Epidermal melanocyte (primary cell): ENCODE measurements around the gene PLEKHN1.

ENCODE experiments used
- DNase-seq: peaks from one replicate; pipeline ENCODE4 v3.0.0; 2011; ENCODE audit warnings: low spot score; ENCODE audit not compliant: insufficient read length

The PLEKHN1 gene

DNA sequence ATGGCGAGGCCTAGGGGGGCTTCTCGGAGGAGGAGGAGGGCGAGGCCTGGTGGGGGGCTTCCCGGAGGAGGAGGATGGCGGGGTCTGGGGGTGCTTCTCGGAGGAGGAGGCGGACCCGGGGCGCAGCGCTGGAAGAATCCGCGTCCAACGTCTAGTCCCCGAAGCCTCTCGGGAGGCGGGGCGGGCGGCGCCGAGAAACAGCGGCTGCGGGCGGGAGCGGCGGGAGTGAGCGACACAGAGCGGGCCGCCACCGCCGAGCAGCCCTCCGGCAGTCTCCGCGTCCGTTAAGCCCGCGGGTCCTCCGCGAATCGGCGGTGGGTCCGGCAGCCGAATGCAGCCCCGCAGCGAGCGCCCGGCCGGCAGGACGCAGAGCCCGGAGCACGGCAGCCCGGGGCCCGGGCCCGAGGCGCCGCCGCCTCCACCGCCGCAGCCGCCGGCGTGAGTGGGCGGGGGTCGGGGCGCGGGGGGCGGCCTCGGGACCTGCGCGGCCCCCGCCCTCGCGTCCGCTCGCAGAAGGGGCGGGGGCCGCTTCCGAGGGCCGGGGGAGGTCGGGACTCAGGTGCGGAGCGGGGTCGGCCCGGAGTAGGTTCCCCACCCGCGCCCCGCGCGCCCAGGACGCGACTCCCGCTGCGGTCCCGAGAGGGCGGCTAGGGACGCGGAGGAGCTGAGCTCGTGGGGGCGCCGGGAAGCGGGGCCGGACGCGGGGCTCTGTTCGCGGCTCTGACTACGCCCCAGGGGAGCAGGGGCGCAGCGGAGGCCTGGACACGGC lies 5.7 kb upstream of the PLEKHN1 start, which contains the start of gene KLHL17:
Gene KLHL17 (plus strand): TSS at position 222 of the 769 bp plus-strand sequence. CDS start 110 bp downstream, at position 332.
- DNase-seq, result peak; percentile 92

DNA sequence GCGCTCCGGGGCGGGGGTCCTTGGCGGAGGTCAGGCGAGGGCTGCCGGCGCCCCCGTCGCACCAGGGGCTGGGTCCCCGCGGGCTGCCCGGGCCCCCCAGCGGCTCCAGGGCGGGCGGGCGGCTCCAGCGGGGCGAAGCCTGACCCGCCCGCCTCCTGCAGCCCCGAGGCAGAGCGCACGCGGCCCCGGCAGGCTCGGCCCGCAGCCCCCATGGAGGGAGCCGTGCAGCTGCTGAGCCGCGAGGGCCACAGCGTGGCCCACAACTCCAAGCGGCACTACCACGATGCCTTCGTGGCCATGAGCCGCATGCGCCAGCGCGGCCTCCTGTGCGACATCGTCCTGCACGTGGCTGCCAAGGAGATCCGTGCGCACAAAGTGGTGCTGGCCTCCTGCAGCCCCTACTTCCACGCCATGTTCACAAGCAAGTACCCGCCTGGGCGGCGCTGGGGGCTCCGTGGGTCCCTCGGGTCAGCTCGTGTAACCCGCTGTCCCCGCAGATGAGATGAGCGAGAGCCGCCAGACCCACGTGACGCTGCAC lies 5.1 kb upstream of the PLEKHN1 start:
- DNase-seq, result no peak

DNA sequence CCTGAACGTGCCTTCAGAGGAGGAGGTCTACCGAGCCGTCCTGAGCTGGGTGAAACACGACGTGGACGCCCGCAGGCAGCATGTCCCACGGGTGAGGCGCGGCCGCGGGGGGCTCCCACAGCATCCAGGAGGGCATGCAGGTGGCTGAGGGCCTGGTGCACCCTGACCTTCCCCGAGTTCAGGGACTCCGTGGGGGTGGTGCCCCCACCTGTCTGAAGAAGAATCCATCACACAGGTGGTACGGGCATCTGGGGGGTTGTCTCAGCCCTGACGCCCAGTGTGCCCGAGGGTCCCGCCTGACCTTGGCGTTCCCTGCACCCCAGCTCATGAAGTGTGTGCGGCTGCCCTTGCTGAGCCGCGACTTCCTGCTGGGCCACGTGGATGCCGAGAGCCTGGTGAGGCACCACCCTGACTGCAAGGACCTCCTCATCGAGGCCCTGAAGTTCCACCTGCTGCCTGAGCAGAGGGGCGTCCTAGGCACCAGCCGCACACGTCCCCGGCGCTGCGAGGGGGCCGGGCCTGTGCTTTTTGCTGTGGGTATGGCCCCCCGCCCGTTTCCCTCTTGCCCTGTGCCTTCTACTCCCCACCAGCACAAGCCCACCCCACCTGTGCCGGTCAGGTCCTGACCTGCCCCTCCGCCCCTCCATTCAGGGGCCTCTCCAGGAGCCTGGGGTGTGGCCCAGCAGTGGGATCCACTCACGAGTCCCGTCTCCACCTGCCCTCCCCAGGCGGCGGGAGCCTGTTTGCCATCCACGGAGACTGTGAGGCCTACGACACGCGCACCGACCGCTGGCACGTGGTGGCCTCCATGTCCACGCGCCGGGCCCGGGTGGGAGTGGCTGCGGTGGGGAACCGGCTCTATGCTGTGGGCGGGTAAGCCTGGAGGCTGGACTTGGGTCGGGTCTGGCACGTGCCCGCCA lies 3.6 kb upstream of the PLEKHN1 start:
- DNase-seq, result no peak

DNA sequence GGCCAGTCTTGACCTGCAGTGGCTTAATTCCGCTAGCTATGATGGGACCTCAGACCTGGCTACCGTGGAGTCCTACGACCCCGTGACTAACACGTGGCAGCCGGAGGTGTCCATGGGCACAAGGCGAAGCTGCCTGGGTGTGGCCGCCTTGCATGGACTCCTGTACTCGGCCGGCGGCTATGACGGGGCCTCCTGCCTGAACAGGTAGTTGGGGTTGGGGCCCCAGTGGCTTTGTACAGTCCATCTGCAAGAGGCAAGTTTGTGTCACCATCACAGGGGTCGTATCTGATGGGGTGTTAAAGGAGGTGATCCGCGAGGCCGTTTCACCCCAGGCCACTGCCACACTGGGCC lies 3.0 kb upstream of the PLEKHN1 start:
- DNase-seq, result no peak

DNA sequence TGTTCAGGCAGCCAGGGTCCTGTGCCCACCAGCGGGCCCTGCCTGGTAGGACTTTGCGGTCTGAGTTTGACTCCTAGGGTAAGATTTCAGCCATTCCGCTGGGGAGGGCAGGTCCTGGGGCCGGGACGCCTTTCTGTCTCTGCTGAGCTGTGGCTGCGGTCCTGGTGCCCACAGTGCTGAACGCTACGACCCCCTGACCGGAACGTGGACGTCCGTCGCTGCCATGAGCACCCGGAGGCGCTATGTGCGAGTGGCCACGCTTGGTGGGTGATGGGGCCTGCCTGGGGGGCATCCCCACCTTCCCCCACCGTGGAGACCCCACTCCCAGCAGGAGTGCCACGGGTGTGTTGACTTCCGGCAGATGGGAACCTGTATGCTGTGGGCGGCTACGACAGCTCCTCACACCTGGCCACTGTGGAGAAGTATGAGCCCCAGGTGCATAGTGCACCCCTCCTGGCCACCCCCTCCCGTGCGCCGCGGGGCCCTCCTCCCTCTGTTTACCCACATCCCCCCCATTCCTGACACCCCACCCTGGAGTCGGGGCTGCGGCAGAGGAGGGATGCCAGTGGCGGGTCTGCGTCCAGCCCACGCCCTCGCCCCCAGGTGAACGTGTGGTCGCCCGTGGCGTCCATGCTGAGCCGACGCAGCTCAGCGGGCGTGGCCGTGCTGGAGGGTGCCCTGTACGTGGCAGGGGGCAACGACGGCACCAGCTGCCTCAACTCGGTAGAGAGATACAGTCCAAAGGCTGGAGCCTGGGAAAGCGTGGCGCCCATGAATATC lies 2.3 kb upstream of the PLEKHN1 start:
- no peak for DNase-seq

DNA sequence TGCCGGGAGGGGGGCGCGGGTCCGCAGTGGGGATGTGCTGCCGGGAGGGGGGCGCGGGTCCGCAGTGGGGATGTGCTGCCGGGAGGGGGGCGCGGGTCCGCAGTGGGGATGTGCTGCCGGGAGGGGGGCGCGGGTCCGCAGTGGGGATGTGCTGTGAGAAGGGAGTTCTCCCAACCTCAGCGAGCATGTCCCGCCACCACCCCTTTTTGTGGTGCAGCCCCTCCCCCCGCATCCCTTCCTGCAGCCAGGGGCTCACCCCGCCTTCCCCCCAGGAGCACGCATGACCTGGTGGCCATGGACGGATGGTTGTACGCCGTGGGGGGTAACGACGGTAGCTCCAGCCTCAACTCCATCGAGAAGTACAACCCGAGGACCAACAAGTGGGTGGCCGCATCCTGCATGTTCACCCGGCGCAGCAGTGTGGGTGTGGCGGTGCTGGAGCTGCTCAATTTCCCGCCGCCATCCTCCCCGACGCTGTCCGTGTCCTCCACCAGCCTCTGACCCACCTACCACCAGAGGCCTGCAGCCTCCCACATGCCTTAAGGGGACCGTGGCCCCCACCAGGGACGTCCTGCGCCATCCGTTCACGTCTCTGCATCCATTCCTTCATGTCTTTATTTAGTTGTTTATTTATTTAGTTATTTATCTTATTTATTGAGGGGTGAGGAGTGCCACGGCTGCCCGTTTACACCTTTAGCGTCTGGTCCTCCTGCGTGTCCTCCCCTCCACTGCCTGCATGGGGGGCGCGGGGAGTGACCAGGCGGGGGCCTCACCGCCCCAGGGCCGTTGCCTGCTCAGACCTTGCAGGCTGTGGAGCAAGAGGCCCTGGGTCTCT lies 1.4 kb upstream of the PLEKHN1 start:
- no peak for DNase-seq

DNA sequence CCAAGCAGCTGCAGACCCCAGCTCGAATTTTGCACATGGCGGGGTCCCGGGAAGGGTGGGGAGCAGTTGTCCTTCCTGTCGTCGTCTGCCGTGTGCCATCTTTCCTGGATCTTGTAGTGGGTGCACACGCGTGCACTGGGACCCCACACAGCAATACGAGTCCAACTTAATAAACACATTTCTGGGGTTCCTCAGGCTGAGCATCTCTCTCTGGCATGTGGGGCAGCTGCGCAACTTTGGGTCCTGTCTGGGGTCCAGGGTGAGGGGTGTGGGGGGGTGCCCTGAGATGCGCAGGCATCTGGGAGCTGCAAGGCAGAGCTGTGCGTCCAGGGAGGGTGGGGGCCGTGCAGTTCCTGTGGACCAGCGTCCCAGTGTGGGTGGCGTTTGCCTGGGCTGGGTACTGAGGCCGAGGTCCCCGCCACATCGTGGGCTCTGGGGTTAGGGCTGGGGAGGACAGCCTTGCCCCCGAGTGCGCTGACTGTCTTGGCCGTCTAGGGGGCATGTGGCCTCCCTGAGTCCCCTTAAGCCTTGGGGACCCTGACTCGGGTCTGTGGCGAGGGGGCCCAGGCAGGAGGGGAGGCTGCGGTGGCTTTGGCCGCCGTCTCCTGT lies 652 bp upstream of the PLEKHN1 start:
- DNase-seq, result no peak

DNA sequence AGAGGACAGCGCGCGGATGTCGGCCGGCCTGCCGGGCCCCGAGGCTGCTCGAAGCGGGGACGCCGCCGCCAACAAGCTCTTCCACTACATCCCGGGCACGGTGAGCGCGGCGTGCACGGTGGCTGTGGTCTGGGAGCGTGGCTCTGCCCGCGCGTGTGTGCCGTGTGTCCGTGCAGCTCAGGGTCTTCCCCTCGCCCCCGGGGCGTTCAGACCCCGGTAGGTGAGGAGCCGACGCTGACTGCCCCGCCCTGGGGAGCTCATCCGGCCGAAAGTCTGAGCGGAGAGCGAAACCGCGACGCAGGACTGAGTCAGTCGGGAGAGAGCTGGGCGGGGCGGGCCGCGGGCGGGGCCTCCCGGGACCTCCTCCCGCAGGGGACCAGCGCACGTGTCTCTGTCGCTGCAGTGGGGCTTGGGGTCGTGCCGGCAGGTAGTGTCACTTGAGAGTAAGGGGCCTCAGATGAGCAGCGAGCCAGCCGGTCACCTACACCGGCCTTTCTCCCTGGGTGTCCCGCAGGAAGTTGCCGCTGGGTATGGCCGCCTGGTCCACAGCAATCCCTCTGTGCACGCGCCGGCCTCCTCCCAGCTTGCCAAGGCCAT lies 520 bp downstream of the PLEKHN1 start:
- peak; percentile 86 for DNase-seq

DNA sequence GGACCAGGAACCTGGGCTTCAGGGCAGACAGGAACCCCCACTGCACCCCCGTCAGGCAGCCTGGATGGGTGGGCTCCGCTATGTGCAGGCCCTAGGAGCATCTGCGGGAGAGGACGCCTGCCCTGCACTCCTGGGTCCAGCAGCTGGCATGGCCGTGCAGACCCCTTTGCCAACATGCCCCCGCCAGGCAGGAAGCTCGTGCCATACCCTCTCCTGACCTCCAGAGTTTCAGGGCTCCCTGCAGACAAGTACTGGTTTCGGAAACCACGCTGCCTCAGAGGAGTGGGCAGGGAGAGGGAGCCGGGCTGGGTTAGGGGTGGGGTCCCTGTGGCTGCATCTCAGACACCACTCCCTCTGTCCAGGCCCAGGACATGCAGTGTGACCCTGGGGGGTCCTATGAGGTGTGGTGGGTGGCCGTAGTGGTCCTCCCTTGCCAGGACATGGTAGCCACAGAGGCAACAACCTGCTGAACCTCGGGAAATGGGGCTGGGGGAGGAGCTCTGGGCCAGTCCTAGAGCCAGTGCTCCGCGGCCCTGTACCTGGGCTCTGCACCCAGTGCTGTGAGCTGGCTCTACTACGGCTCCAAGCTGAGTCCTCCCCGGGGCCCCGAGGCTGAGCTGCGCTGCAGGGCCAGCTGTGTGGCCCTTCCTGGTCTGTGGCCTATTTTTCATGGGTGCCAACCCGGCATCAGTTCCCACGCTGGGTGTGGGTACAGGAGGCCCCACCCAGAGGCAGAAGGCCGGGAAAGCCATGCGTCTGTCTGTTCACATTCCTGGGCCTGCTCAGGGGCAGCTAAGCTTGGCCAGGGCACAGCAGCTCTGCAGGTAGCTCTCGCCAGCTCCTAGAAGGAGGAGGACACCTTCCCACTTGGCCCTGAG lies 1.4 kb downstream of the PLEKHN1 start:
- no peak for DNase-seq

DNA sequence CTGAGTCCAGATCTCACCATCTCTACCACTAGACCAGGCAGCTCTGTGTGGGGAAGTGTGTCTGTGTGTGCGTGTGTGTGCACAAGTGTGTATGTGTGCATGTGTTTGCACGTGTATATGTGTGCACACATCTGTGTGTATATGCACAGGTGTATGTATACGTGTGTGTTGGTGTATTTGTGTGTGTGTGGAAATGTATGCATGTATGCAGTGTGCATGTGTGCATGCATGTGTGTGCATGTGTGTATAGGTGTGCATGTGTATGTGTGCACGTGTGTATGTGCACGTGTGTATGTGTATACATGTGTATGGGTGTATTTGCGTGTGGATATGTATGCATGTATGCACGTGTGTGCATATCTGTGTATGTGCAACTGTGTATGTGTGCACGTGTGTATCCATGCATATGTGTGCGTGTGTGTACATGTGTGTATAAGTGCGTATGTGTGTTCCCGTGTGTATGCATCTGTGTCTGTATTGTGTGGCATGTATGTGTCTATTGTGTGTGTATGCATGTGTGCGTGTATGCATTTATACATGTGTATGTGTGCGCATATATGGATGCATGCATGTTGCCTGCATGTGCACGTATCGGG lies 3.1 kb downstream of the PLEKHN1 start:
- DNase-seq, result no peak

DNA sequence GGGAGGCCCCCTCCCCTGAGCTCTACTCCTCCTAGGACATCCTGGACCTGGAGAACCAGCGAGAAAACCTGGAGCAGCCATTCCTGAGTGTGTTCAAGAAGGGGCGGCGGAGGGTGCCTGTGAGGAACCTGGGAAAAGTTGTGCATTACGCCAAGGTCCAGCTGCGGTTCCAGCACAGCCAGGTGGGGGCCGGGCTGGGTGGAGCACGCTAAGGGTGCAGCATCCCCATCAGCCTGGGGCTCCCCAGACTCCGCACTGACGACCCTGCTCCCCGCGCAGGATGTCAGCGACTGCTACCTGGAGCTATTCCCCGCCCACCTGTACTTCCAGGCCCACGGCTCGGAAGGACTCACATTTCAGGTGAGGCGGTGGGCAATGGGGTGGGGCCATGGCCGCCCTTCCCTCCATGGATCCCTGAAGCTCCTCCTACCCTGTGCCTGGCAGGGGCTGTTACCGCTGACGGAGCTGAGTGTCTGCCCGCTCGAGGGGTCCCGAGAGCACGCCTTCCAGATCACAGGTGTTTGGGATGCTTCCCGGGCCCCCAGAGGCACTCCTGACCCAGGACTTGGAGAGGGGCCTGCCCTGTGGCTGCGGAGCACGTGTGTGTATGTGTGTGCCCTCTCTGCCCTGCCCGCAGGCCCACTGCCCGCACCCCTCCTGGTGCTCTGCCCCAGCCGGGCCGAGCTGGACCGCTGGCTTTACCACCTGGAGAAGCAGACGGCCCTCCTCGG lies 4.1 kb downstream of the PLEKHN1 start:
- no peak for DNase-seq

DNA sequence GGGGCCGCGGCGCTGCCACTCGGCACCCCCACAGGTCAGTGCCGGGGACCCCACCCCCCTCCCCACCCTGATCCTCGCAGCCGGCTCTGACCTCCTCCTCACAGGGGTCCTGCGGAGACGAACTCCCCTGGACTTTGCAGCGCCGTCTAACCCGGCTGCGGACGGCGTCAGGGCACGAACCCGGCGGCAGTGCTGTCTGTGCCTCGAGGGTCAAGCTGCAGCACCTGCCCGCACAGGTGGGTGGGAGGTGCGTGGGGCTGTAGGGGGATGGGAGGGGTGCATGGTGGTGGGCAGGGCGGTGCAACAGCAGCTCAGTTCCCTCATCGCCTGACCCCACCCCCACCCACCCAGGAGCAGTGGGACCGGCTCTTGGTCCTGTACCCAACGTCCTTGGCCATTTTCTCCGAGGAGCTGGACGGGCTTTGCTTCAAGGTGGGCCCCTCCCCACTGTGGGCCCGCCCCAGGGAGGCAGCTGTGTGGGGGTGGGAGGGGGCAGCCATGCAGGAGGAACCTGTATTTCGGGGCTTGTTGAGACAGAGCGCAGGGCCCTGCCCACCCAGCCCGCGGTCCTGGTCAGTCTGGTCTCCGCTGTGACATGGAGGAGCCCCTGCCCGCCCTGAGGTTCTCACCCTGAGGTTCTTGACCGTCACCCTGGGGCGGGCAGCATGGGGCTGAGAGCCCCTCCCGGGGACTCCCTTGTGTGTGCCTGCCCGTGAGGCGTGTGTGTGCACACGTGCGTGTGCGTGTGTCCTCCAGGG lies 4.9 kb downstream of the PLEKHN1 start:
- no peak for DNase-seq

DNA sequence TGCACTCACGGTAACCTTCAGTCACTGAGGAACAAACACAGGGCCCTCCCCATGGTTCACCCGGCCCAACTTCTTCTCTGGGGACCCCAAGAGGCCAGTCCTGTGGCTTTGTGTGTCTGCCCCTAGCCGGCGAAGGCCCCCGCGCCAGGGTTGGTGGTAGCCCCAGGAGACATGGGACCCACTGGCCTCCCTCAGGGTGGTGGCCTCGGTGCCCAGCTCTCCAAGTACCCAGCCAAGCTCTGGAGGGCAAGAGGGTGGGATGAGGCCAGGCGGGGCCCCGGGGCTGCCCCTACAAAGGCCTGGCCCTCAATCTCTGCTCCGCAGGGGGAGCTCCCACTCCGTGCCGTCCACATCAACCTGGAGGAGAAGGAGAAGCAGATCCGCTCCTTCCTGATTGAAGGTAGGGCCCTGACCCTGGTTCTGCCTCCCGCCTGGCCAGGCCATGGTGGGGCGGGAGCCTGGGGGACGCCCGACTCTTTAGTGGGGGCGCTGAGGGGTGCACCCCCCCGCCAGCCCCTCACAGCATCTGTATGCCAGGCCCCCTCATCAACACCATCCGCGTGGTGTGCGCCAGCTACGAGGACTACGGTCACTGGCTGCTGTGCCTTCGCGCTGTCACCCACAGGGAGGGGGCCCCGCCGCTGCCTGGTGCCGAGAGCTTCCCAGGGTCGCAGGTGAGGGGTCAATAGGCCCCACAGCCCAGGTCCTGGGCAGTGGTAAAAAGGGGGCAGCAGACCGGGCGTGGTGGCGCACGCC lies 5.6 kb downstream of the PLEKHN1 start:
- no peak for DNase-seq

DNA sequence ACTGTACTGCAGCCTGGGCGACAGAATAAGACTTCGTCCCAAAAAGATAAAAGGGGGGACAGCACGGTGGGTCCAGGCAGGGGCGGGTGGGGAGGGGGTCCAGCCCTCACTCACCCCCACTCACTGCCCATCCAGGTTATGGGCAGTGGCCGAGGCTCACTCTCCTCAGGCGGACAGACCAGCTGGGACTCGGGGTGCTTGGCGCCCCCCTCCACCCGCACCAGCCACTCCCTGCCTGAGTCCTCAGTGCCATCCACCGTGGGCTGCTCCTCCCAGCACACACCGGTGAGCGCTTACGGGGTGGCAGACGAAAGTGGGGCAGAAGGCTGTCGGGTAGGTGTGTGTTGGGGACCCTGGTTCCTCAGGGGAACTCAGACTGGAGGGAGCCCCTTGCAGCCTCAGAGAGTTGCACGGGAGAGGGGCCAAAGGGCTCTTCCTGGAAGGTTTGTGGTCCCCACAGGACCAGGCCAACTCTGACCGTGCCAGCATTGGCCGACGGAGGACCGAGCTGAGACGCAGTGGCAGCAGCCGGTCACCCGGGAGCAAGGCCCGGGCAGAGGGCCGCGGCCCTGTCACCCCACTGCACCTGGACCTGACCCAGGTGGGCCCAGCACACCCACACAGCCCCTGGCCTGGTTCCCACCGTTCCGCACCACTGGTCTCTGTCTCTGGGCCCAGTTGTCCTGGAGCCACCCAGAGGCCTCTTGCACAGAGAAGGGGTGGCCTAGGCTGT lies 6.6 kb downstream of the PLEKHN1 start:
- no peak for DNase-seq

DNA sequence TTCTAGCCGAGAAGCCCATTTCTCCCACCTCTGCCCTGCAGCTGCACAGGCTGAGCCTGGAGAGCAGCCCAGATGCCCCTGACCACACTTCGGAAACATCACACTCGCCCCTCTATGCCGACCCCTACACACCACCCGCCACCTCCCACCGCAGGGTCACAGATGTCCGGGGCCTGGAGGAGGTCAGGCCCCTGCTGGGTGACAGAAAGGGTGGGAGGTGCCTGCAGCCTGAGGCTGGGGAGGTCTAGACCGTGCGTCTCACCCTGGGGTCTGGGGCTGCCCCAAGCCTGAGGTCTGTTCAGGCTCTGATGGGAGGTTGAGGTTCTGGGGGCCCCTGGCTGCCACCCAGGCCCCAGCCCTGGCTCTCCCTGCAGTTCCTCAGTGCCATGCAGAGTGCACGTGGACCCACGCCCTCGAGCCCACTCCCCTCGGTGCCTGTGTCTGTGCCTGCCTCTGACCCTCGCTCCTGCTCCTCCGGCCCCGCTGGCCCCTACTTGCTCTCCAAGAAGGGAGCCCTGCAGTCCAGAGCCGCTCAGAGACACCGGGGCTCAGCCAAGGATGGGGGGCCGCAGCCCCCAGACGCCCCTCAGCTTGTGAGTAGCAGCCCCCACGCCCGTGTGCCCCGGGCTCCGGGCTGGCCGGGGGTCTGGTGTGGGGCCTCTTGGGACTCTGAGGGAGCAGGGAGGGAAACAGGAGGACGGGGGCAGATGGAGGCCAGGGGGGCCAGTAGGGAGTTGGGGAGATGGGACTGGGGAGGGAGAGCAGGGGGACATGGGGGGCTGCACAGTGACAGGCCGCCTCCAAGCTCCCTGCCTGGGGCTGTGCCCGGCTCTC lies 7.4 kb downstream of the PLEKHN1 start:
- DNase-seq, result no peak
